ENCODE measurements around the gene KCTD19. TPM values are rescaled to one million over a fixed set of nuclear protein-coding genes. Genes with fewer than 3 reads are reported as not detected.
"Not testable (repeated sequence)": the region's sequence is repeated elsewhere in the genome, so short reads cannot be mapped to it uniquely, and the experiment has no call there.

The KCTD19 gene
- under 0.01 TPM in 1 of 2 replicates, not detected in the other for total RNA-seq

- peak in 1 of 2 donors; percentile 48 for DNase-seq (ENCODE audit: low read depth in 2 of 2)
These were observed at the start of gene KCTD19, which contains the start of gene LRRC36 for GRCh38 chr16:67326472-67327309. KCTD19 (minus strand) TSS chr16:67326741; CDS start chr16:67326707, 34 bp downstream. LRRC36 (plus strand) TSS chr16:67326815; CDS start chr16:67326863, 48 bp downstream.

- DNase-seq (ENCODE audit: low read depth in 2 of 2): not testable (repeated sequence)
These were observed 49.5 kb upstream of the KCTD19 start for GRCh38 chr16:67376012-67376411.

DNA sequence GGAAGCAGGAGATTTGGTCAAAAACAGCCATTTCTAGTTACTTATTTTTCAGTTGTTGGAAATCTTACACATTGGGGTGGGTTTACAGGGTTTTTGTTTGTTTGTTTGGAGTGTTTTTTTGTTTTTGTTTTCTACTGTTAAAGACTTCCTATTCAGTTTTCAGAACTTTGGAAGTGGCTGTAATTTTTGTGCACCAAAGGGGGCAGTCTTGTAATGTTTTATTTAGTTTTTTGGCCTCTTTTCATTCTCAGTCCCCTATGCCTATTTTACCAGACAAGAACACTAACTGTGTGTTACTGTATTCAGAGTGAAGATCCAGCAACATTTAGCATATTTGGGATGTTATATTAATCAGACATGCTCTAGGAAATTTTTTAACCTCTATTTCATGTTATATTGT lies 46.1 kb upstream of the KCTD19 start:
- DNase-seq (ENCODE audit: low read depth in 2 of 2): peak; percentile 23 to 50

- DNase-seq (ENCODE audit: low read depth in 2 of 2): no peak
These were observed 44.1 kb upstream of the KCTD19 start for GRCh38 chr16:67370661-67371060.

- peak in 1 of 2 donors; percentile 11 for DNase-seq (ENCODE audit: low read depth in 2 of 2)
These were observed 38.2 kb upstream of the KCTD19 start for GRCh38 chr16:67364600-67365235.

GRCh38 chr16:67361038-67361437 lies 34.5 kb upstream of the KCTD19 start:
- no peak for DNase-seq (ENCODE audit: low read depth in 2 of 2)

DNA sequence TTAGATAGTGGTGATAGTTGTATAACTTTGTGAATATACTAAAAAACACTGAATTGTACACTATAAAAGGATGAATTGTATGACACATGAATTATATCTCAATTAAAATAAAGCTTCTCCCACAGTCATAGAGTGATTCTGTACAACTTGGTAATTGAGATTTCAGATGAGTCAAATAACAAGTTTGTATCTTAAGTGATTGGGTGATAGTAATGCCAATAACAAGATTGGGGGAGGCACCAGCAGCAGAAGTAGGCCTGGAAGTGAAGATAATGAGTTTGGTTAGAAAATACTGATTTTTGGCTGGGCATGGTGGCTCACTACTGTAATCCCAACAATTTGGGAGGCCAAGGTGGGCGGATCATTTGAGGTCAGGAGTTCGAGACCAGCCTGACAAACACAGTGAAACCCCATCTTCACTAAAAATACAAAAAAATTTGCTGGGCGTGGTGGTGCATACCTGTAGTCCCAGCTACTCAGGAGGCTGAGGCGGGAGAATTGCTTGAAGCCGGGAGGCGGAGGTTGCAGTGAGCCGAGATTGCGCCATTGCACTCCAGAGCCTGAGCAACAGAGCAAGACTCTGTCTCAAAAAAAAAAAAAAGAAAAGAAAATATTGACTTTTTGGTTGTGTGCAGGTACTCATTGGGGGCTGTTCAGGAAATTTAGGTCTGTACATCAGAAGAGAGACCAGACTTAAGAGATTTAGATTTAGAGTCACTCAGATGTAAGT lies 33.2 kb upstream of the KCTD19 start:
- not testable (repeated sequence) for DNase-seq (ENCODE audit: low read depth in 2 of 2)

DNA sequence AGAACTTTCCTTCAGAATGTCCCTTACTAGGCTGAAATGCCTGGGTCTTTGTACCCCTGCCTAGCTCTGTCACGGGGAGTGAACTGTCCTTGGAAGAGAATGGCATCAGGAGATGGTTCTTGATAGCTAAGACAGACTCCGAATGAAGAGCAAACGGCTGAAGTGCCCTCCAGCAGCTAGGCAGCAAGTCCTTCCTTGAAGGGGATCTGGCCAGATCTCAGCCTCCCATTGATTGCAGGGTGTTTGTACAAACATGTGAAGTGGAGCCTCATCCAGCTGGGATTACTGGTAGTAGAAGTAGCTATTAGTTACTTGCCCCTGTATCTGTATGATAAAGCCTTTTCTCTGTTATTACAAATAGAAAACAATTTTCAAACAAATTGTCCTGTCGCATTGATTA lies 31.0 kb upstream of the KCTD19 start:
- no peak for DNase-seq (ENCODE audit: low read depth in 2 of 2)

DNA sequence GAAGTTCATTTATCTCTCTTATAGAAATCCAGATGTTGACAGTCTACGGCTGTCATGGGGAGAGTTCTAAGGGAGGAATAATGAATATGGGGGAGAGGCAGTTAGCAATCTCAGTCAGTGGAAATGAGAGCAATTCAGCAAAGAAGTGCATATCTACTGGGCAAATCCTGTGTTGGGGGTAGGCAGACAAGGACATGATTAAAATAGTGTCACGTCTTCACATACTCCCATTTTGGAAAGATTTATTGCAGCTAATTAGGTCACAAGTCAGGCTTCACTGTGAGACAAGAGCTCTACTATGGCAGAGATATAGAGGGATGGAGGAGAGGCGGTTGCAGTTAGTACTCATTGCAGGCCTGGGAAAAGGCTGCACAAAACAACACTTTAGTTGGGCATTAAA lies 29.9 kb upstream of the KCTD19 start:
- DNase-seq (ENCODE audit: low read depth in 2 of 2): no peak

DNA sequence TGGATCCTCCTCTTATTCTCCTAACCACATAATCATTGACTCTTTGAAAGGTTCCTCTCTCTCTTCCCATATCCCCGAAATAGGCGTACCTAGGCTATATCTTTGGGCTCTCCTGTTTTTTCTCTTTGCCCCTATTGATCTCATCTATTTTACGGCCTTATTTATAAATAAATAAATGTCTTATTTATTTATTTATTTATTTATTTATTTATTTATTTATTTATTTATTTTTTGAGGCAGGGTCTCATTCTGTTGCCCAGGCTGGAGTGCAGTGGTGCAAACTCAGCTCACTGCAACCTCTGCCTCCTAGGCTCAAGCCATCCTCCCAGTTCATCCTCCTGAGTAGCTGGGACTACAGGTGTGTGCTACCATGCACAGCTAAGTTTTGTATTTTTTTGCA lies 25.9 kb upstream of the KCTD19 start:
- DNase-seq (ENCODE audit: low read depth in 2 of 2): not testable (repeated sequence)

GRCh38 chr16:67350324-67350723 lies 23.8 kb upstream of the KCTD19 start:
- no peak for DNase-seq (ENCODE audit: low read depth in 2 of 2)

- DNase-seq (ENCODE audit: low read depth in 2 of 2): peak; percentile 40 to 57
These were observed 22.6 kb upstream of the KCTD19 start for GRCh38 chr16:67349172-67349571.

- peak in 1 of 2 donors; percentile 57 for DNase-seq (ENCODE audit: low read depth in 2 of 2)
These were observed 19.8 kb upstream of the KCTD19 start for GRCh38 chr16:67346341-67346740.

GRCh38 chr16:67345401-67345800 lies 18.9 kb upstream of the KCTD19 start:
- no peak for DNase-seq (ENCODE audit: low read depth in 2 of 2)

DNA sequence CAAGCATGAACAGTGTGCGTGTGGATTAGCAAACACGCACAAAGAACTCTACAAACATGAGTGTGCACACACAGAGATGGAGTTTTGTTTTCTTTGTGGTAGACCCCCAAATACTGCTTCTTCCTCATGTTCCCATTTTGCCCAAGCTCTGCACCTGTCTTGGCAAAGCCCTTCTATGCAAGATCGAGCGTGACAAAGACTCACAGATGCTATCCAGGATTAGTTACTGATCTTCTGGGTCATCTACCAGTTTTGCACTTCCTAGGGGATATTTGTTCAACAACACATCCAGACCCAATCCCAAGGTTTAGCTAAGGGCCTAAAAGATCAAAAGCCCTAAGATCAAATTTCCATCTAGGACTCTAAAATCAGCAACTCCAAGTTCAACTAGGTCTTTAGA lies 16.1 kb upstream of the KCTD19 start:
- DNase-seq (ENCODE audit: low read depth in 2 of 2): no peak

GRCh38 chr16:67341250-67341649 lies 14.7 kb upstream of the KCTD19 start:
- no peak for DNase-seq (ENCODE audit: low read depth in 2 of 2)

DNA sequence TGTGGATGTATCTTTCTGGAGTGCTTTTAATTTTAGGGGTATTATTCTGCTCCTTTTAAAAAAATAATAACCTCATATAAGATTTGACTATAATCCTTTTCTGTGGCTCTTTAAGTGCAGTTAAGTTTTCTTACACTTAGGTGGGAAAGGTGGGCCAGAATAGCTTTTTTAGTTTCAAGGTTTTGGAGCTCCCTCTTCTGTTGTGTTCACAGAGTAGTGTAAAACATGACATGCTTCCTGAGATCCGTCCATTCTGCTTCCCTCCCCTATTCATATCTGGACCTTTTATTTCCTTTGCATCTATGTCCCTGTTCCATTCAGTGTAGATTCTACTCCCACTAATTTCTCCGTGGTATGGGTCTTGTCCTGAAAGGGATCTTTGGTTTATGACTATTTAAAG lies 12.9 kb upstream of the KCTD19 start:
- peak; percentile 17 to 41 for DNase-seq (ENCODE audit: low read depth in 2 of 2)

- DNase-seq (ENCODE audit: low read depth in 2 of 2): no peak
These were observed 10.1 kb upstream of the KCTD19 start for GRCh38 chr16:67336648-67337047.

DNA sequence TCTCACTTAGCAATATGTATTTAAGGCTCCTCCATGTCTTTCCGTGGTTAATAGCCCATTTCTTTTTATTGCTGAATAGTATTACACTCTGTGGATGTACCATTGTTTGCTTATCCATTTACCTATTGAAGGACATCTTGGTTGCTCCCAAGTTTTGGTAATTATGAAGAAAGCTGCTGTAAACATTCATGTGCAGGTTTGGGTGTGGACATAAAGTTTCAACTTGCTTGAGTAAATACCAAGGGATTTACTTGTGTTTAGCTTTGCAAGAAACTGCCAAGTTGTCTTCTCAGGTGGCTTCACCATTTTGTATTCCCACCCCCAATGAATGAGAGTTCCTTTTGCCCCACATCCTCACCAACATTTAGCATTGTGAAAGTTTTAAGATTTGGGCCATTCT lies 9.6 kb upstream of the KCTD19 start:
- DNase-seq (ENCODE audit: low read depth in 2 of 2): no peak

GRCh38 chr16:67333315-67333714 lies 6.8 kb upstream of the KCTD19 start:
- DNase-seq (ENCODE audit: low read depth in 2 of 2): no peak

GRCh38 chr16:67329901-67330300 lies 3.4 kb upstream of the KCTD19 start:
- DNase-seq (ENCODE audit: low read depth in 2 of 2): peak in 1 of 2 donors; percentile 21

DNA sequence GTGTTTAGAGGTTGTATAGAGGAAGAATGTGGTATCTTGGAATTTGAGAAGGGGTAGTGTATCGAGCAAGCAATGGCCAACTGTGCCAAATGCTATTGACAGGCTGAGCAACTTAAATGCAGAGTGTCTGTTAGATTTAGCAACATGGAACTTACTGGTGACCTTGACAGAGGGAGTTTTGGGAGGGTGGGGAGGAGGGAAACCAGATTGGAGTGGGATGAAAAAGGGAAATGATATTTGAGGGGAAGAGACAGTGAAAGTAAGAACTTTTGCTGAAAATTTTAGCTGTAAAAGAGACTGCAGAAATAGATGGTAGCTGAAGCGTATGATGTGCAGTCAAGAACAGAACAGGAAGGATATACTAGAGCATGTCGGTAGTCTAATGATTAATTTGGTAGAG lies 1.2 kb upstream of the KCTD19 start:
- no peak for DNase-seq (ENCODE audit: low read depth in 2 of 2)

Data from dermis microvascular lymphatic vessel endothelial cell (primary cell).